Stimulated activated CD8-positive, alpha-beta memory T cell treated with anti-CD3 and anti-CD28 coated beads, Interleukin-12 subunit alpha, Interleukin-12 subunit beta, amount 100 ng/mL, for 24 hours (primary cell): Measurements from ENCODE around the gene DNAH8.

Experiments used
- DNase-seq: peaks from one replicate; pipeline ENCODE4 v3.0.0-alpha.2; 2020; ENCODE audit errors: extremely low read depth

Gene DNAH8

DNA sequence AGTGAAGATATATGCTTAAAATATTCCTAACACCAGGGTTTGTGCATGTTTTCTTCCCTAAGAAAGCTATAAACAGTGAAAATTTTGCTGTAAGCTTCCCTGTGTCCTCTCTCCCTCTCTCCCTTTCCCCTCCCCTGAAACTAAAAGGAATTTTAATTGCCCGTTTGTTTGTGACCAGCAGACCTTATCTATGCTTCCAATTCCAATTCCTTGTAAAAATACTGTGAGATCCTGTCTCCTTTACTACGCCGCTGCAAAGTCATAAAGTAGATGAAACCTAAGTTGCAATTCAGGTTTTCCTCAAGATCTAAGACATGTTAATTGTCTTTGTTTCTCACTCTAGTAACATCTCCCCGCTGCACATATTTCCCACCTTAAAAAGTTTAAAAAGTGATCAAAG lies 82.3 kb downstream of the DNAH8 start:
- no peak for DNase-seq

DNA sequence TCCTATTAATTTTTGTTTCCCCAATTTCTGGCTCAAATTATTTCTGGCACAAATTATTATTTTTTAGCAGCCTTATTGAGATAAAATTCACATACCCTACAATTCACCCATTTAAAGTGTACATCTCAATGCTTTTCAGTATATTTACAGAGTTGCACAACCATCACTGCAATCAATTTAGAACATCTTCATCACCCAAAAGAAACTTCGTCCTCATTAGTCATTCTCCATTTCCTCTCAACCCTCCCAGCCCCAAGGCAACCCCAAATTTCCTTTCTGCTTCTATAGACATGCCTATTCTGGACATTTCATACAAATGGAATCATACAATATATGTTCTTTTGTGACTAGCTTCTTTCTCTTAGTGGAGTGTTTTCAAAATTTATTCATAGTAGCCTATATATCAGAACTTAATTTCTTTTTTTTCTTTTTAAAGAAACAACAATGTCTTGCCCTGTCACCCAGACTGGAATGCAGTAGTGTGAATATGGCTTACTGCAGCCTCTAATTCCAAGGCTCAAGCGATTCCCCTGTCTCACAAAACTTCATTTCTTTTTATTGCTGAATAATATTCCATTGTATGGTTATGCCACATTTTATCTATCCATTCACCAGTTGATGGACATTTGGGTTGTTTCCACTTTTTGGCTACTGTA lies 84.5 kb downstream of the DNAH8 start:
- no peak for DNase-seq

DNA sequence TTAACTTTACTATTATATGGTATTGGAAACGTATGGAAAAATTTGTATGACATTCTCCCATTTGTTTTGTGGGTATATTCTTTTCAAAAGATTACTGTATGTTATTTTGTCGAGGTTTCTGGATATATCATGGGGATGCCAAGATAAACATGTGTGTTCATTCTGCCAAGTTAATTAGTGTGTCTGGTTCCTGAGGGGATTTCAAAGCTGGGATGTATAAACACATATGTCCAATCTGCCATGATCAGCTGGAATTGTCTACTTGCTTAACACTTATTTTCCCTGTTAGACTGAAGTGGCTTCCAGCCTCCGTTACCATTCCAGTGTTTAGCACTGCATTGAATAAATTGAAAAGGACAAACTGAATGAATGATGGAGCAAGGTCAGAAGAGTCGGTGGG lies 86.2 kb downstream of the DNAH8 start:
- no peak for DNase-seq

DNA sequence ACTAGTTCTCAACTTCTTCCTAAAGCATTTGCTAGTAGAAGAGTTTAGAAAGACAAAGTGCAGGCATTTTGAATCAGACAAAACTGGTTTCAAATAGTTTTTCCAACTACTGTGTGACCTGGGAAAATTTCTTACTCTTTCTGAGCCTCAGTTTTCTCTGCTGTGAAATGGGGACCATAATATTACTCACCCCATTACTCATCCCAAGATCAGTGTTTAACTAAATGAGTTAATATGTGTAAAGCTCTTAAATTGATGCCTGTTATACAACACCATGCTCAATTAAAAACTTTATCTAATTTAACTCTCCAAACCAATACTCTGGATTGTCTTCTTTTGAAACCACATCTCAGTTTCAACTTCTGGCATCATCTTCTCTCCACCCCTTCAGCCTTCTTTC lies 87.4 kb downstream of the DNAH8 start:
- no peak for DNase-seq

DNA sequence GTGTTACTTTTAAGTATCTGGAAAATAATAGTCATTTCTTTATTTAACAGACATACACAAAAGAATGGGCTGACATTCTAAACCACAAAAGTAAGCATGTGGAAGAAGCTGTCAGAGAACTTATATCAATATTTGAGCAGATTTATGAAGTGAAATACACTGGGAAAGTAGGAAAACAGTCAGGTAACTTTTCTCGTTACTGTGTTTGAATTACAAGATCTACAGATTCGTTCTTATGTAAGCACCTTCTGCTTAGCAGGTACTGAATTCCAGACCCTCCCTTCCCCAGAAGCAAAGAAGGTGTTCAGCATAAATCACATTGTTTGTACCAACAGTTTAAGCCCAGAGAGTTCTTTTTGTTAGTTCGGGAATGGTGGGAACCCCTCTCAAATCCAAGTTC lies 88.0 kb downstream of the DNAH8 start:
- DNase-seq = no peak

DNA sequence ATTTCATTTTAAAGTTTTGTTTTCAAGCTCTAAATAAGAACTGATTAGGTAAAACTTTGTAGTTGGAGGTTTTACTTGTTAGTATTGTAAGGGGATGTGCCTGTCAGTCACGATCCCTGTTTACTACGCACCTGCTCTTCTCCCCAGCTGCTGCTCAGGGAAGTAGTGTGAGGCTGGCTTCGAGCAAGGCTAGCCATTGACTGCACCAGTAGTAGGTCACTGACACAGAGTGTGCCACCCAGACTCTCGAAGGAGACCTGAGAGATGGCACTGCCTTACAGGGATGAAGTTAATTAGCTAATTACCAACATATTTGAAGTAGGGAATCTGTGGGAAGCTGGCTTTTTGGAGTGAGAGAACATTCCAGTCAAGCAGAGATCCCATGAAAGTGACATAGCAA lies 89.2 kb downstream of the DNAH8 start:
- DNase-seq = no peak

DNA sequence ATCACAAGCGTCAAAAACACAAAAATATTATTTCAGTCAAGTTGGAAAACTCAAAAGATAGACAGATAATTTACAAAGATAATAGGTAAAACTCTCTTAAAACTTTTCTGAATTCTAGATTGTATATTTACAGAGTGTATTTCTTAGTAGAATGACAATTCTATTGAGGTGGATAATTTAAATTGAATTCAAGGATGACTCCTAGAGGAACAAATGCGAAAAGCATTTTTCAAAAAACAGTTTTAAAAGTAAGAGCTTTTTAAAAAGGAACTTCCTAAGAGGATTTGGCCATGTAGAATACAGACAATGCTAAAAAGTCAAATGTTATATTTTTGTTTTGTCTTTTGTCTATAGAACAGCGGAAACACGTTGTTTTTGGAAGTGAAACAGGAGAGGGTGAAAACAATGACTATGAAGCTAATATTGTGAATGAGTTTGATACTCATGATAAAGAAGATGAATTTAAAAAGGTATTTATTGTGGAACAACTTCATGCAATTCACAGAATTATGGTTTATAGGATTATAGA lies 90.1 kb downstream of the DNAH8 start:
- no peak for DNase-seq

DNA sequence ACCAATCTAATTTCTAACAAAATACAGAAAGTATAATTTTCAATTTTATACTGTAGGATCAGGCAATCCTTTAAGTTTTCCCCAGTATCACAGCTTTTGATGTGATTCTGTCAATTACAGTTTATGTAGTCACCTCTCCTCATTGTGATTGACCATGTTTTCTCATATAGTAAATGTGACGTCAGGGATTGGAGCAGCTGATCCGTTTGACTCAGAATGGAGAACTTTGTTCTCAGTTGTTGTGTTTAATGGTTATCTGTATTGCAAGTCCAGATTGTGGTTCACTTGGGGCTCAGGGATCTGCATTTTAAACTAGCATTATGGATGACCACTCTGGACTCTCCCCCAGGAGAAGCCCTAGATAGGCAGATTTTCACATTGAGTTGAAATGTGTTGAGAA lies 90.6 kb downstream of the DNAH8 start:
- no peak for DNase-seq

DNA sequence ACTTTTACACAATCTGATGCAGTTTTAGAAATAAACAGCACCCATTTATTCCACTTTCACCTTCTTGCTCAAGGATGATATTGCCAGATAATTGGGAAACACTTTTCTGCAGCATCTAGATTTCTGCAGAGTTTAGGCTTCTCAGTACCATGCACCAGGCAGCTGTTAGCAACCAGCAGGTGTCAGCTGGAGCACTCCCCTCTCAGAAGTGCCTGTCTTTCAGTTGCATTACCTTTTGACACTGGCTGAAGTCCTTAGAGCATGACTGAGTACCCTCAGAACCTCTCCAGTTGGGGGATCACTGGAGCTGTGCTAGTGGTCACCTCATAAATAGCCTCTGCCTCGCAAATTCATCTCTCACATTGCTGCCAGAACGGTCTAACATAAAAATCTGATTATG lies 91.2 kb downstream of the DNAH8 start:
- DNase-seq = no peak

DNA sequence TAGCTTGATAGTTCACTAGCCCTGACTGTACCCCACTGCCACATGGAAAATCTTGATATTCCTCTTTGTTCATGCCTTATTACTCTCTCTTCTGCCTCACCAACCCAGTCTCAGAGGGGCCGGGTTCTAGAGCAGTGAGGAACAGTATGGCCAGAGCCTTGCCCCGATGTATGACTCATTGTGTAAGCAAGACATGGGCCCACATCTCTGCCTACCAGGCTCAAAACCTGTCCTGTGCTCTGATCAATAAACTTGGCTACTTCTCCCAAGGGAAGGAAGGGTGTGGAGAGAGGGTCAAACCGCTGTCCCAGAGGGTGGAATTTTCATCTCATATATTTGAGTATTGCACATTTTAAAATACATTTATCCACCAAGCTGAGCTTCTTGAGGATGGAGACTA lies 91.7 kb downstream of the DNAH8 start:
- no peak for DNase-seq

DNA sequence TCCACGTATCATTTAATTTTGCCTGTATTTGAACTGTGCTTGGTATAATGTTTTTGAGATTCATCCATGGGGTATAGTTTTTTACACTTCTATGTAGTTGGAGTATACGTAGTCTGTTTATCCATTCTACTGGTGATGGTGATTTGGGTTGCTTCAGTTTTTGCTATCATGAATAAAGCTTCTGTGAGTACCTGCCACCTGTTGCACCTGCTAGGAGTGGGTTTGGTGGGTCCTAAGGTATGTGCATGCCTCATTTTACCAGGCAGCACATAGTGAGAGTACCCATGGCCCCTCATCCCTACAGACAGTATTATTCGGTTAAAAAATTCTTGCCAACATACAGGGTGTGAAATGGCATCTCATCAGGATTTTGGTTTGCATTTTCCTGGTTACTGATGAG lies 92.9 kb downstream of the DNAH8 start:
- DNase-seq = no peak

DNA sequence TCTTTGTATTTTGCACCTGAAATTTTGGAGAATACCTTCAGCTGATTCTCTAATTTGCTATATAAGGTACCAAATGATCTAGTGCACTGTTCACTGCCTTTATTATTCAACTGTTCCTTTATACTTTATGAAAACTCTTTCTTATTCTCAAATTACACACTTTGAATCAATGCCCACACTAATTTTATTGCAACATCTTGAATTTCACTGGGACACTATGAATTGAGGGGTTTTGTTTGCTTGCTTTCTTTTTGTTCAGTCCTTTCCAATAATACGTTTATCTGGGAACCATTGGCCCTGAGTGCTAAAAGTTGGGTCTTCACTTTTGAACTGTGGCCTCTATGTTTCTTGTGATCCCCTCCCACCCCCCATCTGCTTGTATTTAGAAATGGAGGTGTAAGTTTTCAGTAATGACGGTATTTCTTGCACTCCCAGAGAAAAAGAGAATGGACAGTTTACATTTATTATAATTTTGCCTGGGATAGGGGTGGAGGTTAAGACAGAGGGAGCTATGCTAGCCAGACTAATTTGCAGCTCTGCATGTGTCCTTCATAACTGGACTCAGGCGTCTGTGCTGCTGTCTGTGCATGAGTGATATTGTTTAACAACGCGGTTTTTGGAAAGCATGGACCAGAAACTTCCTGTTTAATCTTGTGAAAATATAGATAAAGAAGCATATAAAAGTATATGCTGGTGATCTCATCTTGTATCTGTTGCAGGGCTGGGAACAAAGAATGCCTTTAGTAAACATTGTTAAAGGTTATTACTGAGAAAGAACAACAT lies 98.1 kb downstream of the DNAH8 start:
- no peak for DNase-seq

DNA sequence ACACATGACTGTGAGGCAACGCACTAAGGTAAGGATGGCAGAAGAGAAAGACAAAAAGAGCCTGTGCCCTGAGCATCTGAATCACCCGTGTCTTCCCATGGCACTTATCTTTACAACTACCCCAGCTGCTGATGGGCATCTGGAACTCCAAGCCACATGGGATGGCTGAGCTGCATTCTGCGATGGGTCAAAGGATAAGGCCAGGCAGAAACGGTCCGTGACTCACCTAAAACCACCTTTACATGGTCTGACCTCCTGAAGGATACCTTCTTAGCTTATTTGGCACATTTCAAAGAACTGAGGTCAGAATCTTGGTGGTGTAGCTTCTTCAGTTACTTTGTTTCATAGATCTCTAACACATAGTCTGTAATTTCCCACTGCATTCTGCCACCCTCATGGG lies 99.7 kb downstream of the DNAH8 start:
- no peak for DNase-seq

DNA sequence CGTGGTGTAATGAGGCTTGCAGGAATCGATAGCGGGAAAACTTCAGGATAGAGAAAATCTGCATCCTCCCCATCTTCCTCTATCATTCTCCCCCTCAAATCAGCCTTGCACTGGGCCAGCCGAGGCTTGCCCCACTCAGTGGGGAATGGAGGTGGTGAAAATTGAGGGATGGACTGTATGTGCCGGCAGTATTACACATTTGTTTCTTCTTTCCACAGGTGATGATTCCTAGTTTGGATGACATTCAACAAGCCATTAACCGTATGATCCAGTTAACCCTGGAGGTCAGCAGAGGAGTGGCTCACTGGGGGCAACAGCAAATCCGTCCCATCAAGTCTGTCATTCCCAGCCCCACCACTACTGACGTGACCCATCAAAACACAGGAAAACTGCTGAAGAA lies 100.1 kb downstream of the DNAH8 start:
- no peak for DNase-seq

DNA sequence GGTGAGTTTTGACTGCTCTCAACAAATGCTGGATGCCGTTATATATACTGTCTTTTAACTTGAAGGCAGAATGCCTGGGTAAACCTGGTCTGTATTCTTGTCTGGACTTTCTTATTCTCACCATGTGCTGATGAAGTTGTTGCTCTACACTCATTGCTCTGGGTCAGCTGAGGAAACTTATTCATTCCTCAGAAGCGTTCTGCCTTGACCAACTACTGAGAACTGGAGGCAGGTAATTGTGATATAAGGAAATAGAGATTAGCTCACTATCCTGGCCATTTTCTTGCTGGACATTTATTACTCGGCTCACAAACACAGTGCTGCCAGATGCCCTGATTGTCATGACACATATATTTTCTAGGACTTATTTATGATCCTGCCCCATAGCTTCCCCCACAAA lies 103.6 kb downstream of the DNAH8 start:
- DNase-seq = no peak

DNA sequence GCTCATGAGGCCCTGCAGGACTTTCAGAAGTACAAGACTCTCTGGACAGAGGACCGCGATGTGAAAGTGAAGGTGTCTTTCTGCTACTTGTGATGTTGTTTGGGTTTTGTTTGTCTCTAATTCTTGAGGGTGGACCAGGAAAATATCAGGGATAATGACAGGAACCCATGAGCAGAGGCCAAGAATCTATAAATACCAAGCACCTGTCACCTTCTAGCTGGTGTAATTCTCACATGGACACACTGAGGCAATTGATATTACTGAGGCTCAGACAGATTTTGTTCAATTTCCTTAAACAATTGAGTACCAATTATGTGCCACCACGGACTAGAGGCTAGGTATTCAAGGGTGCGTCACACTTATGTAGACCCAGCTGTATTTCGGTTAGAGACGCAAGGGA lies 107.9 kb downstream of the DNAH8 start:
- DNase-seq = no peak

DNA sequence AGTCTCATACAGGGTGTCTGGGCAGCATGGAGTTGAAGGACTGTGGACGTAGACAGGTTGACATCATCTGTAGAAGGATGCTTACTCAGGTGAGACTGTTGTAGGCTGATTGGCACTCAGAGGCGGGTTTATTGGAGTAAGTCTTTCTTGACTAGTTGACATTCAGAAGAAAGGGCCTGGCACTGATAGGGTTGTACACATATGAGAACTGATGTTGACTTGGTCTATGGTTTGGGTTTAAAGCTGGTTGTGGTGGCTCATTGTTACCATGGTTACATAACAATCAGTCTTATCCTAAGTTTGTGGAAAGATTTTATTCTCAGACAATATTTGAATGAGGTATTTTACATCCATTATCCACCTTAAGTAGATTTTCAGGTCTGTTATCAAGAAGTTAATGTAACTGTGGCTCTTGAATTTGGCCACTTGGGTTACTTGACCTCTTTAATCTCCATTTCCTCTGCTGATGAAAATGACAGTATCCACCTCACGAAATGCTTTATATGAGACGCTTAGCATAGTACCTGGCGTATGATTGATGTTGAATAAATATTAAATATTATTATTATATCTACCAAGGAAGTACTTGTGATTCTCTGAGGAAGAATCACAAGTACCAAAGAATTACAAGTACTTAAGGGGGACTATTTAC lies 109.3 kb downstream of the DNAH8 start:
- DNase-seq = no peak

DNA sequence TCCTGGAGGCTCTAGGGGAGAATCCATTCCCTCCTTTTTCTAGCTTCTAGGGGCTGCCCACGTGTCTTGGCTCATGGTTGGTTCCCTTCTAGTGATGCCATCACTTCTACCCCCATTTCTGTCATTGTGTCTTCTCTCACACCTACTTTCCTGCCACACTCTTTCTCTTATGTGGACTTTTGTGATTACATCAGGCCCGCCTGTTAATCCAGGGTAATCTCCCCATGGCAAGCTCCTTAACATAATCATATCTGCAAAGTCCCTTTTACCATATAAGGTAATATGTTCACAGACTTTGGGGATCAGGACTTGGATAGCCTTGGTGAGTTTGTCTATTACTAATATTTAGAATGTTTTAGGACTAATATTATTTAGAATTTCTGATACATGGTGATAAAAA lies 111.9 kb downstream of the DNAH8 start:
- no peak for DNase-seq

DNA sequence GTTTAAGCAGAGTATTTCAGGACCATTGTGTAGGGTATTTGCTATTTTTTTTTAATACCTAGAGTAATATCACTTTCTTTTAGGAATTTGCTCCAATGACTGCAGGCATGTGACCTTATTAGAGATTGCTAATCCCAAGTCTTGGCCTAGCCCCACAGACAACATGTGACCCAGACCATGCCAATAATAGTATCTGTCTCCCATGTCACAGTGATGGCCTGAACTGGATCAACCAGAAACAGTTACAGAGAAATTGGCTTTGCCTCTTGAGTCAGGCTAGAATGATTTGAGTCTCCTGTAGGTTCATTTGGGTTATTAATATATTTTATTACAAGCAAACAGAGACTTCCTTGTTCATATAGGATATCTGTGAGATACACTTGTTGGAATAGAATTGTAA lies 116.8 kb downstream of the DNAH8 start:
- no peak for DNase-seq

DNA sequence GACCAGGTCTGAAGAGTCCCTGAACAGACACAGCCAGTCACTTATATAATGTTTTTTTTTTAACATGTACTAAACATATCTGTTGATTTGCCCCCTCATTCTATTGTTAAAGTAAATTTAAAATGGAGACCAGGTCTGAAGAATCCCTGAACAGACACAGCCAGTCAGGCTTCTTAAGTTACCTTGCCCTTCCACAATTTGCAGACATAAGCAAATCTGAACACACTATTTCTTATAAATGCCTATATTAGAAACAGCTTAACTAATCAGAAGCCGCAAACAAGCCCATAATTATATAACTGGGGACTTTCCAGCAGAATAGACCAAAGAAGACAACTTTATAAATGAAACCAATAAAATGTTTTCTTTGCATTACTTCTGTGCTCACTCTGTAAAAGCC lies 118.2 kb downstream of the DNAH8 start:
- no peak for DNase-seq

DNA sequence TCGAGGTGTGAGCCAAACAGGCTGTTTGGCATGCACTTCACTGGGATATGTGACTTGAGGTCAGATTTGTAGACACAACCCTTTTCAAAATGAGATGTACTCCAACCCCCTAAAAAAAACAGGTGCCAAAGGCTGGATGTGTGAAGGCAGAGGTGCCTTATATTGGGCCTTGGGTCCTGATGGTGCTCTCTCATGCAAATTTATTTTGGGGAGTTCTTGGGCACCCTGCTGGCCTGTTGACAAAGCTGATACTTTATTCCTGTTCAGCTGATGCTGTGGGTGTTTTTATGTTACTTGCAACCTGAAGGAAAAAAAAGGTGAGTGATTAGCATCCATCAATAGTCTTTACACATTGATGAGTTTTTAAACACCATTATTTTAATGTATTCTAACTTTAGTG lies 121.5 kb downstream of the DNAH8 start:
- DNase-seq = no peak

DNA sequence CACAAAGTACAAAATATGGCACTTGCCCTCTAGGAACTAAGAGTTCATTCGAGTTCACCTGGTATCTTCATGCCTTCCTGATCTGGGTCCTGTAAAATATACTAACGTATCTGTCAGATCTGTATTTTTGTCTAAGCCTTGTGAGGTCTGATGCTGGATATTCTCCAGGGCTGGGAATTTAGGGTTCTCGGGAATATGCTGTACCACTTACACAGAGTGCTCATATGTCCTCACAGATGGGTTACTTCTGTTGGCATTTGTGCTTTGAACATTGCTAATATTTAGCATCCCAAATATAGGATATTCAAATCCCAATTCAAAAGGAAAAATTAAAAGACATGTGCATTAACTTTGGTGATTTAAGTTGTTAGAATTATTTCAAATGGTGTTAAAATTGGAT lies 122.0 kb downstream of the DNAH8 start:
- DNase-seq = no peak

DNA sequence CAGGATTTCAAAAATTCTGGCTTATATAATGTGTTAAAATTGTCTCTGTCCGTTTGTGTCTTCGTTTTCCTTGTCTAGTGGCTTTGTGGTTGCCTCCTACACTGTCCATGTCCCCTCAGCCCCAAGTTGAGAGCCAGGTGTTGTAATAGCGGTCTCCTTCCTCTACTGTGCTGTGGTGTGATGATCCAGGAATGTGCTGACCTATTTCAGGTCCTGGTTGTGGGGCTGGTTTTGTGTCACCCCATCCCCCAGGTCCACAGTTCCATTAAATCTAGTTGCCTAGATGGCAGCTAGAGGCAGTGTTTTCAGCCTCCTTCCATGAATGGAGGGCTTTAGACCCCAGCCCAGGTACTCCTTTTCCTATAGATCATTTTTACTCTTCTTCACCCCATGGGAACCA lies 128.7 kb downstream of the DNAH8 start:
- DNase-seq = no peak
